Measurements from ENCODE around the gene DCLK2.

Gene DCLK2

DNA sequence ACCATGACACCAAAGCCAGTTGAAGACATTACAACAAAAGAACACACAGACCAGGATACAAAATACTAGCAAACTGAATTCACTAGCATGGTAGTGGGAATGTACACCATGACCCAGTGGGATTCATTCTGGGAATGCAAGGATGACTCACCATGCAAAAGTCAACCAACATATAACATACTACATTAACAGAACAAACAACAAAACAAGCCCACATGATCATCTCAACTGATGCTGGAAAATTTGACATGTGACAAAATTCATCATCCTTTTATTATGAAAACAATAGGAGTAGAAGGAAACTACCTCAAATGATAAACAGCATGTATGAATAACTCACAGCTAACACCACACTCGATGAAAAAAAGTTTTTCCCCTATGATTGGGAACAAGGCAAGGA, 190.2 kb downstream of the DCLK2 start:
- TF ChIP-seq GATA3 (IDR thresholded peaks at IDR 0.05; ENCODE audit: low read depth, low read length) (no peak), GATA2 (IDR thresholded peaks at IDR 0.05; ENCODE audit: low read depth, low read length) (no peak)

DNA sequence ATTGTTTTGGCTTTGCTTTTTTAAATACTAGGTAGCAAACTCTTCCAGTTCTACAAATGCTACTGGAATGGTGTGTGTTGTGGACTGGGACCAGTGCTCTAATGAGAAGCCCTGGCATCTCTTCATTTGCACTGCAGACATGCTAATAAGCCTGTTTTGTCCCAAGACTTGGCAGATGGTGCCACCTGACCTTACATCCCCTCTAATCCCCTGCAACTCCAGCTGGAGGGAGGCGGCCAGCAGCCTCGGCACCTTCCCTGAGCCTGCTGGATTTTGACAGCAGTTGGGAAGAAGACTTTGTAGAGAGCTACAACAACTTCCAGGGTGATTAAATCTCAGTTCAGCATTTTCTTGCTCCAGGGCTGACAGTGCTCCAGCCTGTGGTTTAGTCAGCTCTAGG, 200.0 kb downstream of the DCLK2 start:
- TF ChIP-seq GATA3 (IDR thresholded peaks at IDR 0.05; ENCODE audit: low read depth, low read length) (no peak), GATA2 (IDR thresholded peaks at IDR 0.05; ENCODE audit: low read depth, low read length) (no peak)

DNA sequence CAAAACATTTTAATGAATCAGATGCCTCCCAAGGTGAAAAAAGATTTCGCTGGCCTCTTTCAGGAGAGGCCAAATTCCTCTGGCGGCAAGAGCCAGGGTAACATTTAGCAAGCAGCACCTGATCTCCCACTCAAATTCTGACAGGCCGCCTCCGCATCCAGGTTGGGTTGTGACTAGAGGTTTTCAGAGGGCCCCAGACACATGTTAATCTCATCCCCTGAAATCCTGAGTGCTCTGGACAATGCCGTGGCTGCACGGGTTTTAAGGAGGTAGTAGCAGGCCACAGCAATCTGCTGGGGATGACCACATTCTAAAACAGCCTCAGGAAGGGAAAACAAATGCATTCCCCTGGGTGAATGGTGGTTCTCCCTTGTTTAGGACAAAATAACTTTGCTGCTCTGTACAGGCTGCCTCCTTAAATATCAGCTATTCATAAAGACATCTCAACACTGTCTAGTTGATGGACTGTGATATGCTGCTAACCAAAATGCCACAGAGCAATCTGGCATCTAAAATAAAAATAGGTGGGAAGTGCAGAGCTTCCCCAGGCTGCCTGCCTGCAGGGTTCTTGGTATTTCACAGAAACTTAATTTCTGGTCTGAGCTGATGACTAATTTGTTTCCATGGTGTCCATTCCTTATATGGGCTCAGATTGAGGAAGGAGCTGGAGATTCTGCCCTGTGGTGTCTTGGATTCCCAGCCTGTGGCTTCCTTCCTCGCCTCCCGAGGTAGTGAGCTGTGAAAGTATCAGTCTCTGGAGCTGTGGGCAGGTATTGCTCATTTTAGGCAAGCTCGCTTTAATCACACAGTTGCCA, 202.0 kb downstream of the DCLK2 start:
- TF ChIP-seq GATA2 (IDR thresholded peaks at IDR 0.05; ENCODE audit: low read depth, low read length) (no peak), GATA3 (IDR thresholded peaks at IDR 0.05; ENCODE audit: low read depth, low read length) (no peak)

DNA sequence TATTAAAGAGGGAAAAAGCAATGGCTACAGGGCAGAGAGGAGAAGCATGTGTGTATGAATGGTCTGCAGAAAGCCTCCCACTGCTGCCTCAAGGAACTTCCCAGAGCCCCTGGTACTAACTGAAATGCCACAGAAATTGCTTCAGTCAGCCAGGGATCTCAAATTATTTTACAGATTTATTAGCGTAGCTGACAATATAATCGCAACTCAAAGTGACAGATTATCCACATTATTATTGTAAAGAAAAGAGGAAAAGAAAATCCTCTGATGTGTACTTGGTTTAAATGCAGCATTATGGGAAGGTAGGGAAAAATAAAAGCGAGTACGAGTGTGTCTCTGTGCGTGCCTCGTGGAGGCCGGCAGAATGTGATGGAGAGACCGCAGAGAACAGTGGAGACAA, 202.7 kb downstream of the DCLK2 start:
- TF ChIP-seq GATA3 (IDR thresholded peaks at IDR 0.05; ENCODE audit: low read depth, low read length), result no peak
- no peak for TF ChIP-seq GATA2 (IDR thresholded peaks at IDR 0.05; ENCODE audit: low read depth, low read length)

DNA sequence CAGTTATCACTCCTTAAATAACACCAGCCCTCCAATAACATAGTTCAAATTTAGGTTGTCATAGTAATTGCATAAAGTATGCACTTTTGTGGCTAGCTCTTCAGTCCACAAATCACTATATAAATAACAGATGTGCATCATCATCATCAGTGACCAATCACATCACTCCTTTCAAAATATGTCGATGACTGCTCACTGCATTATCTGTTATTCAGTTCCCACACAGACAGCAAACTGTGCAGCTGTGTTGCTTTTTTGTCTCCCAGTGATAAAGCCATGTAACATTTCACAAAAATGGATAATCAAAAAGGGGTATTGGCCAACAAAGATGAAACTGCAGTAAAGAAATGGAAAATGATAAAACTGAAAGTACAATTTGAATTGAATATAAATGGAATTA, 205.4 kb downstream of the DCLK2 start:
- TF ChIP-seq GATA2 (IDR thresholded peaks at IDR 0.05; ENCODE audit: low read depth, low read length), result no peak

DNA sequence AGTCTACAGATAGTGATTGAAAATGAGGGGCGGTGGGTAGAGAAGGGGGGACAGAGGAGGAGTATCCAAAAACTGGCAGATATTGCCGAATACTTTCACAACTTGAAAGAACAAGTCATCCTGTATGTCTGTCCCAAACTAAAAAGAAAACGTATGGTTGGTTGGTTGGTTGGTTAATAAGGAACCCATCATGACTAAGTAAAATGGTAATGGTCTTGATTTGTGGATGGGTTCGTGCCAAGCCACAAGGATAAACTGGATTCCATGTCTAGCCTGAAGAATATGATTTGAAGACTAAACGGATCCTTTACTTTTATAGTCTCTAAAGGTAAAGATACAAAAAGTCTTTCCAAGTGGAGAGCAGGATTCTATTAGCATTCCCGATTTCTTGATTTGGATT, 208.4 kb downstream of the DCLK2 start:
- TF ChIP-seq GATA3 (IDR thresholded peaks at IDR 0.05; ENCODE audit: low read depth, low read length), result no peak
- TF ChIP-seq GATA2 (IDR thresholded peaks at IDR 0.05; ENCODE audit: low read depth, low read length), result no peak

DNA sequence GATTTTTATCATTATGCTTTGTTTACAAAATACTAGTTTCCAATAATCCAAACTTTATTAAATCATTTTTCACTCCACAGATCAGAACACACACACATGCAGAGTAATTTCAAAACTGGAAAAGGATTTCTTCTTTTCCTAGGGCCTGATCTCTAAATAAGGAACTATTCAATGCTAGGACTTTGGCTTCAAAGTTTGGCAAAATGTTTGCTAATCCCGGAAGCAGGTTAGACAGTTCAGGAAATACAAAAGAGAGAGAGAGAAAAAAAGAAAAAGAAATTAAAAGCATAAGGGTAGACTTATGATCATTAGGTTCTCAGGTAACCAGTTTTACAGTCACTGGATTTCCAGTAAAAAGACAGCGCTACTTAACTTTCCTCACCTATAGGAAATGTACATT, 211.0 kb downstream of the DCLK2 start:
- TF ChIP-seq GATA2 (IDR thresholded peaks at IDR 0.05; ENCODE audit: low read depth, low read length) (no peak), GATA3 (IDR thresholded peaks at IDR 0.05; ENCODE audit: low read depth, low read length) (no peak)

DNA sequence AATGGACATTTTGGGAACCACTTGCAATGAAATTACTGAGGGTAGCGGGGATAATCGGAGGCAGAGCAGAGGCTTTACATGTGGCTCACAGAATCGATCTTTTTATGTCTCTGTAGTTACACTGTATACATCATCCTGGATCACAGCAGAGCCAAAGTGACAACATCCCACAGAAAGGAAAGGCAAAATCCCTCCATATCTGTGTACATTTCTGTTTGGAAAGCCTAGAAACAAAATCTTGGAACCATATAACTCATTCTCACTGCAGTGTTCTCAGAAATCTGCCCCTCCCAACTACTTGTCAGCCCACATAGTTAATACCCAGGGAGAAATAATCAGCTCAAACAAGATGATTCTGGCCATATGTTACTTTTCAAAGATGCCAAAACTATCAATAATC, 211.6 kb downstream of the DCLK2 start:
- TF ChIP-seq GATA3 (IDR thresholded peaks at IDR 0.05; ENCODE audit: low read depth, low read length) (no peak), GATA2 (IDR thresholded peaks at IDR 0.05; ENCODE audit: low read depth, low read length) (no peak)

DNA sequence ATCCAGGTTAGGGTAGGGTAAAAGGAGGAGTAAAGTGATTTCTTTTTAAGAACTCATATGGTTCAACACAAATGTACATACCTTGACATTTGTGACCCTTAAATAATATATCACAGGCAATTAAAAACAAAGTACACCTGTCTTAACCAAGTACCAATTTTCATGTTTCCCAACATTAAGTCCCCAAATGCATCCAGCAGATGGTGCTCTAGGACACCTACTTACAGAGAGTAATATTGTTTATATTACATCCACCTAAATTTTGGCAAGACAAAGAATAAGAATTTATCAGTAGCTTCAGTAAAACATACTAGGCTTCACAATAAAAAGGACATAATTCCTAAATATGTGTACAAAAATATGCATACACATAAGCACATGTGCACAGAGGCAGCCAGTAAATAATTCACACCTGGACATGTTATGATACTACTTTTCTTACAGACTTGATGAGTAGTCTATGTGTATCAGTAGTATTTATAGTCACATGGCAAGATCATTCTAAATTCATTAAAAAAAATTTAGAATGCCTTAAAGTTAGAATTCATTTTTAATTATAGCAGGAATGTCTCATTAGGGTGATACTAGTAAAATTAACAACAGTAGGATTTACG, 219.7 kb downstream of the DCLK2 start:
- TF ChIP-seq GATA3 (IDR thresholded peaks at IDR 0.05; ENCODE audit: low read depth, low read length) (no peak), GATA2 (IDR thresholded peaks at IDR 0.05; ENCODE audit: low read depth, low read length) (no peak)

DNA sequence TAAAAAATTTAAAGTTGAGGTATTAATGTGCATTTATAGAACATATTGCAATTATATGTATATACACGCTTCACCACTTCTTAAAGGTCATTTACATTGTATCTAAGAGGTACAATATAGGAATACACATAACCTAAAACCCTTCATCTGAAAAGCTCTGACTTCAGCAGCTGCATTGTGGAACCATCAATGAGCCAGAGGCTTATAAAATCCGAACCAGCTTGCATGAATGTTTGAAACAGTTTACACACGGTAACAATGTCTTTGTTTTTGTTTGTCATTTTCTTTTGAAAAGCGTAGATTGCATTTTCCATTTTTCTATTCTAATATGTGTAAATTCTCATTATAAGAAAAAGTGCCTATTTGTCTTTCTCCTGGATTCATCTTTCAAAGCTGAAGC, 221.6 kb downstream of the DCLK2 start:
- TF ChIP-seq GATA3 (IDR thresholded peaks at IDR 0.05; ENCODE audit: low read depth, low read length) (no peak), GATA2 (IDR thresholded peaks at IDR 0.05; ENCODE audit: low read depth, low read length) (no peak)

DNA sequence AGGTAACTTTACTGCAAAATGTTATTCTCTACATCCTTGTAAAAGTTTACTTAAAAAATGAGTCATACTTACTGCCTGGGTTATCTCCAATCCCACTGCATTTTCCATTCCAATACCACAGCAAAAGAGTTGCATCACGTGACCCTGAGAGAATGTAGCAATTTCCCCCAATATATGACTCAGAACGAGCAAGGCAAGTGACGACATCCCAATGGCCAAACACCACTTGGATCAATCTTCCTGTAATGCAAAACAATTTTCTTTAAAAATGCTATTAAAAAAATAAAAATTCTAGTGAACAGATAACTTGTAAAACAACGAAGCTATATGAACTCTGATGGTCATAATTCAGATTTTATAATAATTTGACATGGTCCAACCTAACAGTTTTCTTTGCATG, 224.3 kb downstream of the DCLK2 start:
- no peak for TF ChIP-seq GATA2 (IDR thresholded peaks at IDR 0.05; ENCODE audit: low read depth, low read length)
- no peak for TF ChIP-seq GATA3 (IDR thresholded peaks at IDR 0.05; ENCODE audit: low read depth, low read length)

DNA sequence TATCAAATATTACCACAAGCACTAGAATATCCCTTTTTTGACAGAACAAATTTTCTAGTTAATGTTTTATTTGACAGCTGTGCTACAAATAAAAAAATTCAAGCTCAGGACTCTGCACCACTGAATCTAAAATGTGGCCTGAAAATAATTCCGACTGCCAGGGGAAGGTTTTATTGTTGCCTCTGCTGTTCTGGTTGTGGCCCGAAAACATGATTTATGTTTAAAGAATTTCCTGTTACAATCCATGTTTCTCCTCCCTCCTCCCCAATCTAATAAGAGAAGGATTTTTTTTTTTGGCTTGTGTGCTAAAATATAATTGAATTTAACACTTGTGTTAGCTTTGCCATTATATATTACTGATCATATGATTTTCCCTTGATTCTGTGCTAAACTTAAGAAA, 227.8 kb downstream of the DCLK2 start:
- no peak for TF ChIP-seq GATA2 (IDR thresholded peaks at IDR 0.05; ENCODE audit: low read depth, low read length)
- no peak for TF ChIP-seq GATA3 (IDR thresholded peaks at IDR 0.05; ENCODE audit: low read depth, low read length)

DNA sequence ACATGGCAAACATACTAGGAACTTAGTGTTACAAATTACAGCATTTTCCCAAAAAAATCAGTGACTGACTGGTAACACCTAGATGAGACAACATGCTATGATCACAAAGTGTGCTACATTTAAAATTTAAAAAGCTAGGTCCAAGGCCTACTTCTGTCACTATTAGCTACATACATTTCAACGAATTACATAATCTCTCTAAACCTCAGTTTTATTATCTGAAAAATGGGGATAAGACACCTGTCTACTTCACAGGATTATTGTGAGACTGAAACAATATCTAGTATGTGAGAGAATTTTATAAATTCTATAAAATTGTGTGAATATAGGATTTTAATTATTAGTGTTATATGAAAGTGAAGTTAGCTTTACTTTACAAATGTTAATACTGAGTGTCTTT, 228.5 kb downstream of the DCLK2 start:
- TF ChIP-seq GATA2 (IDR thresholded peaks at IDR 0.05; ENCODE audit: low read depth, low read length) (no peak), GATA3 (IDR thresholded peaks at IDR 0.05; ENCODE audit: low read depth, low read length) (no peak)
